C4-2B (cell line): ENCODE results near the gene SSU72.

ENCODE experiments used
- CTCF ChIP-seq: fragments of 450-650 bp; conservative IDR thresholded peaks from 2 replicates; pipeline ENCODE4 v1.5.1; 2017; ENCODE audit warnings: mild to moderate bottlenecking
- ZFX ChIP-seq: fragments of 450-650 bp; IDR thresholded peaks from 2 replicates; pipeline ENCODE4 v1.6.1; 2017

- no peak for TF ChIP-seq CTCF
- TF ChIP-seq ZFX = no peak
Observed at GRCh38 chr1:1622010-1622787, 47.5 kb upstream of the SSU72 start.
